HEK293T (cell line): ENCODE results near the gene CHCHD1.

Source experiments
- ARNT ChIP-seq: fragments of 450-650 bp; IDR thresholded peaks from 2 replicates; pipeline ENCODE4 v1.6.1; 2017; ENCODE audit warnings: mild to moderate bottlenecking
- BHLHE40 ChIP-seq: fragments of 450-650 bp; IDR thresholded peaks from 2 replicates; pipeline ENCODE4 v1.6.1; 2016; ENCODE audit warnings: mild to moderate bottlenecking, moderate library complexity, borderline replicate concordance
- CTBP1 ChIP-seq: fragments of 450-650 bp; IDR thresholded peaks from 2 replicates; pipeline ENCODE4 v1.6.1; 2016; ENCODE audit warnings: borderline replicate concordance
- ELF4 ChIP-seq: fragments of 450-650 bp; IDR thresholded peaks from 2 replicates; pipeline ENCODE4 v1.6.1; 2017; ENCODE audit warnings: antibody characterized with exemption
- FOXK2 ChIP-seq: fragments of 450-650 bp; IDR thresholded peaks from 2 replicates; pipeline ENCODE4 v1.6.1; 2016; ENCODE audit warnings: mild to moderate bottlenecking
- HDGF ChIP-seq: fragments of 450-650 bp; IDR thresholded peaks from 2 replicates; pipeline ENCODE4 v1.6.1; 2017; ENCODE audit warnings: antibody characterized with exemption, borderline replicate concordance
- NFRKB ChIP-seq: fragments of 450-650 bp; IDR thresholded peaks from 2 replicates; pipeline ENCODE4 v1.6.1; 2016; ENCODE audit warnings: mild to moderate bottlenecking, moderate library complexity
- SP1 ChIP-seq: fragments of 450-650 bp; IDR thresholded peaks from 2 replicates; pipeline ENCODE4 v1.6.1; 2017
- TARDBP ChIP-seq: fragments of 450-650 bp; IDR thresholded peaks from 2 replicates; pipeline ENCODE4 v1.6.1; 2016
- ZNF384 ChIP-seq: fragments of 450-650 bp; IDR thresholded peaks from 2 replicates; pipeline ENCODE4 v1.6.1; 2016
- TF ChIP-seq, protein P1 (sequence below): fragments of 450-650 bp; IDR thresholded peaks from 2 replicates; pipeline ENCODE4 v1.6.1; 2016

DNA sequence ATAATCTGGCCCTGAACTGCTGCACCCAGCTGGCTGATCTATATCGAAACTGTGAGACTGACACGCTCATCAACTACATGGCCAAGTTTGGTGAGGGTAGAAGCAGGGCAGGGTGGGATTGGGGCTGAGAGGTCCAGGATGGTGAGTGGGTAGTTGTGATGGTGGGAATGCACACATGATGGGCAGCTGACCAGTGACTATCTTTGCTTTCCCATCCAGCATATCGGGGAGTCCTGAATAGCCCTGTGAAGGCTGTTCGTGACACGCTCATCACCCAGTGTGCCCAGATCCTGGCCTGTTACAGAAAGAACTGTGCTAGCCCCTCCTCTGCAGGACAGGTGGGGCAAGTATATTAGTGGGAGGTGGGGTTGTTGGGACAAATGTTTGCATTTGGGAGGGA, 12.5 kb upstream of the CHCHD1 start:
- no peak for TF ChIP-seq NFRKB
- no peak for TF ChIP-seq FOXK2
- TF ChIP-seq BHLHE40: no peak
- TF ChIP-seq SP1: no peak
- TF ChIP-seq ELF4: no peak
- no peak for TF ChIP-seq HDGF
- no peak for TF ChIP-seq CTBP1
- TF ChIP-seq, protein P1, sequence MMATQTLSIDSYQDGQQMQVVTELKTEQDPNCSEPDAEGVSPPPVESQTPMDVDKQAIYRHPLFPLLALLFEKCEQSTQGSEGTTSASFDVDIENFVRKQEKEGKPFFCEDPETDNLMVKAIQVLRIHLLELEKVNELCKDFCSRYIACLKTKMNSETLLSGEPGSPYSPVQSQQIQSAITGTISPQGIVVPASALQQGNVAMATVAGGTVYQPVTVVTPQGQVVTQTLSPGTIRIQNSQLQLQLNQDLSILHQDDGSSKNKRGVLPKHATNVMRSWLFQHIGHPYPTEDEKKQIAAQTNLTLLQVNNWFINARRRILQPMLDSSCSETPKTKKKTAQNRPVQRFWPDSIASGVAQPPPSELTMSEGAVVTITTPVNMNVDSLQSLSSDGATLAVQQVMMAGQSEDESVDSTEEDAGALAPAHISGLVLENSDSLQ: no peak
- TF ChIP-seq ARNT: no peak
- TF ChIP-seq TARDBP: no peak
- no peak for TF ChIP-seq ZNF384
